Central memory CD8-positive, alpha-beta T cell (primary cell): ENCODE results near the gene ELMO1.

ENCODE experiments used
- ATAC-seq: fragments of 150-1000 bp; cut with Tn5 transposase; replicated peaks from 2 replicates; pipeline ENCODE4 v1.10.0; 2022; ENCODE audit warnings: mild to moderate bottlenecking, moderate FRiP score, moderate number of reproducible peaks; ENCODE audit not compliant: poor library complexity, severe bottlenecking; ENCODE audit errors: extremely low read depth
- DNase-seq, 2 donors: peaks; one replicate each; pipeline ENCODE4 v3.0.0; 2021; ENCODE audit warnings: low spot score in 2 of 2
- H3K27ac Mint-ChIP-seq: one replicate; pipeline ENCODE4 v1.8.0; 2022; ENCODE audit warnings: low read depth, mild to moderate bottlenecking, moderate library complexity, mixed read lengths
- H3K27me3 Mint-ChIP-seq: one replicate; pipeline ENCODE4 v1.8.0; 2022; ENCODE audit warnings: mixed read lengths
- H3K36me3 Mint-ChIP-seq: one replicate; pipeline ENCODE4 v1.8.0; 2022; ENCODE audit warnings: mild to moderate bottlenecking, moderate library complexity, mixed read lengths; ENCODE audit not compliant: insufficient read depth
- H3K4me1 Mint-ChIP-seq: one replicate; pipeline ENCODE4 v1.8.0; 2022; ENCODE audit warnings: mixed read lengths
- H3K4me3 Mint-ChIP-seq: one replicate; pipeline ENCODE4 v1.8.0; 2022; ENCODE audit warnings: mild to moderate bottlenecking, moderate library complexity, mixed read lengths
- H3K9me3 Mint-ChIP-seq: one replicate; pipeline ENCODE4 v1.8.0; 2022; ENCODE audit warnings: mixed read lengths

ELMO1 gene

GRCh38 chr7:37109843-37110242 is 338.8 kb downstream of the ELMO1 start:
- Mint-ChIP-seq H3K27me3 (no peaks in the 10 kb centered on the region), H3K36me3 (peaks cover 12% of the 10 kb centered on the region), H3K9me3 (no peaks in the 10 kb centered on the region), H3K4me3 (no peak overlapping the region), H3K27ac (no peak overlapping the region), H3K4me1 (peaks cover 38% of the 10 kb centered on the region)
- no peak for DNase-seq
- no peak for ATAC-seq

DNA sequence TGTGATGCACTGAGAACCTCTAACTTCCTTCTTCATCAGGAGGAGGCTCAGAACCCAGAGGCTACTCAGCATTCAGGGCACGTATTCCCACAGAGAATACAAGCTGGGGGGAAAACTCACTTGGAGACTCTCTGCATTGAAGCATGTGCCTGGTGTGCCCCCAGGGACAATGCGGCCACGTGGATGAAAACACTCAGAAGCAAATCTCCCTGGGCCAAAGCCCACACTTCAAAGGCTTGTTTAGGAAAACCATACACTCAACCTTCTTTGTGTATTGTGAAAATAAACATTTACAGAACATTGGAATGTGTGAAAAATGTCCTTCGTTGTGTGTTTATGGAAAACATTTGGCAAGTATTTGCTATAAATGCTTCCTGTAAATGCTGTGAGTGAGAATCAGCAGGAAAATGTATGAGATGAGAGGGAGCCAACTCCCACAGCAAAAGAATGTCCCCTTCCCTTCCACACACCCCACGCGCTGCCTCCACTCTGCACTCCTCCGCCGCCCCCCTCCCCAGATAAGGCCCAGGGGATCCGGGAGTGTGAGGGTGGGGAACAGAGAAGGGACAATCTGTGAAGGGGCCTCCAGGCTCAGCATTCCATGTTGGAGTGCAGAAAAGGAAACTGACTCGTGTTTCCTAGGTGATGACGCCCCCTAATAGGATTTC is 339.5 kb downstream of the ELMO1 start:
- Mint-ChIP-seq H3K27me3 (no peaks in the 10 kb centered on the region), H3K9me3 (no peaks in the 10 kb centered on the region), H3K4me1 (peaks cover 38% of the 10 kb centered on the region), H3K27ac (no peak overlapping the region), H3K4me3 (no peak overlapping the region), H3K36me3 (peaks cover 15% of the 10 kb centered on the region)
- no peak for DNase-seq
- ATAC-seq: no peak

DNA sequence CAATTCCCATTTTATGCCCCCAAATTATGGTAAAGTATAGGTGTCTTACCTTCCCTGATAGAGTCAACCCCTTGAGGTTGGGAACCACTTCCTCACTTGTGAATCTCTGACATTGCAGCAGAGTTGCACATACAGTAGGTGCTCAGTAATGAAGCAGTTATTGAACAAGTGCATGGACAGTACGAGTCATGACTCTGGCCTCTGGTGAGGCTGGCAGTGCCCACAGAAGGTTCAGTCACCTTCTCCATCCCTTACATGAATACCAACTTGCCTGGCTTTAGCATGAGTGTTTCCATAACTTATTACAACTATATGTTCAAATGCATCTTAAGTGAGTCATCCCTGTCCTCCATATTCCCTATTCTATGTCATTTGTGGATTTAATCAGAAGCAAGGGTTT is 340.0 kb downstream of the ELMO1 start:
- Mint-ChIP-seq H3K27me3 (no peaks in the 10 kb centered on the region), H3K36me3 (peaks cover 15% of the 10 kb centered on the region), H3K27ac (no peak overlapping the region), H3K9me3 (no peaks in the 10 kb centered on the region), H3K4me1 (peaks cover 34% of the 10 kb centered on the region), H3K4me3 (no peak overlapping the region)
- no peak for ATAC-seq
- DNase-seq: no peak

GRCh38 chr7:37107047-37107750 is 341.5 kb downstream of the ELMO1 start:
- no peak for DNase-seq
- no peaks in the 10 kb centered on the region for H3K9me3 Mint-ChIP-seq
- H3K4me1 Mint-ChIP-seq: peaks cover 36% of the 10 kb centered on the region
- no peak overlapping the region for H3K27ac Mint-ChIP-seq
- ATAC-seq: no peak
- no peaks in the 10 kb centered on the region for H3K27me3 Mint-ChIP-seq
- H3K36me3 Mint-ChIP-seq: peaks cover 14% of the 10 kb centered on the region
- H3K4me3 Mint-ChIP-seq: no peak overlapping the region

DNA sequence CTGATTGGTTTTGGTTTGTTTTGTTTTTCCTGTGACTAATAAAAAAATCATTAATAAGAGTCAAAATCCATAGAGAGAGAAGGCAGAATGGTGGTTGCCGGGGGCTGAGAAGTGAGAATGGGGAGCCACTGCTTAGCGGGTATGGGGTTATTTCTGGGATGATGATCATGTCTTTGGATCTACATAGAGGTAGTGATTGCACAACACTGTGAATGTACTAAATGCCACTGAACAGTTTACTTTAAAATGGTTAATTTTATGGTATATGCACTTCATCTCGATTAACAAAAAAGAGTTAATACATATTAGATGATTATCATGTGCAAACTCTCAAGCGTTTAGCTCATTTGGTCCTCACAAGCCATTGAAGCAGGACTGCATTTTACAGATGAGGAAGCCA is 342.9 kb downstream of the ELMO1 start:
- no peak overlapping the region for H3K4me3 Mint-ChIP-seq
- no peaks in the 10 kb centered on the region for H3K9me3 Mint-ChIP-seq
- peaks cover 45% of the 10 kb centered on the region for H3K4me1 Mint-ChIP-seq
- no peak for DNase-seq
- H3K36me3 Mint-ChIP-seq: peaks cover 10% of the 10 kb centered on the region
- no peak for ATAC-seq
- H3K27me3 Mint-ChIP-seq: no peaks in the 10 kb centered on the region
- H3K27ac Mint-ChIP-seq: no peak overlapping the region

DNA sequence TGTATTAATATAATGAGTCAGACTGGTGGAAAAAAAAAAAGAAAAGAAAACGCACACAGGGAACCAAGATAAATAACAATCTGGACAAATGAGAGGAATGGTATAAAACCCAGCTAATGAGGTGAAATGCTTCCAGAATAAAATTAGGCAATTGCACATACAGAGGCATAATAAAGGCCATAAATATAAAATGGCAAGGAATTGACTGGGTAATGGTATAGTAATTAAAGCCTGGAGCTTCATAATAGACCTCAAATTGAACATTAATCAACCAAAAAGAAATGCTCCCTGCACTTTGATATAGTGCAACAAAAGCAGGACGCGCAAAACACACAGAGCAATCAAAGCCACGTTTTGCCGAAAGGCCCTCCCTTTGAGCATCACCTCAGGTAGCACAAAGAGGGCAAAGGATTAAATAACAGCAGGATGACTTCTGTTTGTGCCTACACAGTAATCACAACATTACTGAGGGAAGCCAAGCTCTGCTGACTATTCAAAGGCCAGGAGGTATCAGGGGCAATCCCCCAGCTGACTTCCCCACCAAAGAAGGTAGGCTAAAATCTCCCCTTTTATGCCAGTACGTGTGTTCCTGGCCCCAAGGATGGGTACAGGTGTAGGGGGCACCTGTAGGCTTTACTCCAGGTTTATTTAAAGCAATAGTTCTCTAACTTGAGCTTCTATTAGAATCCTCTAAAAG is 343.7 kb downstream of the ELMO1 start:
- peaks cover 10% of the 10 kb centered on the region for H3K36me3 Mint-ChIP-seq
- ATAC-seq: no peak

GRCh38 chr7:37102518-37103137 is 346.0 kb downstream of the ELMO1 start:
- H3K27me3 Mint-ChIP-seq: no peaks in the 10 kb centered on the region
- H3K9me3 Mint-ChIP-seq: no peaks in the 10 kb centered on the region
- no peak overlapping the region for H3K4me3 Mint-ChIP-seq
- no peak overlapping the region for H3K27ac Mint-ChIP-seq
- peaks cover 9% of the 10 kb centered on the region for H3K36me3 Mint-ChIP-seq
- no peak for ATAC-seq
- H3K4me1 Mint-ChIP-seq: peaks cover 36% of the 10 kb centered on the region
- no peak for DNase-seq

More for the DNA sequence above, 343.7 kb downstream of the ELMO1 start:
- Mint-ChIP-seq H3K9me3 (no peaks in the 10 kb centered on the region), H3K27me3 (no peaks in the 10 kb centered on the region), H3K4me3 (no peak overlapping the region), H3K4me1 (peaks cover 52% of the 10 kb centered on the region), H3K27ac (no peak overlapping the region)
- no peak for DNase-seq

- Mint-ChIP-seq H3K9me3 (no peaks in the 10 kb centered on the region), H3K4me1 (peaks cover 35% of the 10 kb centered on the region), H3K27me3 (no peaks in the 10 kb centered on the region), H3K36me3 (peaks cover 16% of the 10 kb centered on the region), H3K4me3 (no peak overlapping the region), H3K27ac (peak overlapping the region; percentile 24)
- DNase-seq (no peak), ATAC-seq (peak; percentile 43)
Measured at GRCh38 chr7:37100735-37101331, 347.8 kb downstream of the ELMO1 start.

GRCh38 chr7:37098762-37099161 is 349.9 kb downstream of the ELMO1 start:
- Mint-ChIP-seq H3K4me3 (no peak overlapping the region), H3K27ac (no peak overlapping the region), H3K36me3 (peaks cover 13% of the 10 kb centered on the region), H3K9me3 (no peaks in the 10 kb centered on the region), H3K27me3 (no peaks in the 10 kb centered on the region), H3K4me1 (peaks cover 31% of the 10 kb centered on the region)
- ATAC-seq (no peak), DNase-seq (no peak)

GRCh38 chr7:37097983-37098382 is 350.7 kb downstream of the ELMO1 start:
- H3K4me1 Mint-ChIP-seq: peaks cover 31% of the 10 kb centered on the region
- no peaks in the 10 kb centered on the region for H3K27me3 Mint-ChIP-seq
- no peak overlapping the region for H3K4me3 Mint-ChIP-seq
- ATAC-seq: no peak
- H3K9me3 Mint-ChIP-seq: no peaks in the 10 kb centered on the region
- no peak overlapping the region for H3K27ac Mint-ChIP-seq
- H3K36me3 Mint-ChIP-seq: peaks cover 13% of the 10 kb centered on the region
- no peak for DNase-seq

- ATAC-seq (no peak), DNase-seq (no peak)
- H3K27me3 Mint-ChIP-seq: no peaks in the 10 kb centered on the region
- H3K27ac Mint-ChIP-seq: peak overlapping the region; percentile 39
- H3K4me1 Mint-ChIP-seq: peaks cover 30% of the 10 kb centered on the region
- H3K4me3 Mint-ChIP-seq: no peak overlapping the region
- peaks cover 12% of the 10 kb centered on the region for H3K36me3 Mint-ChIP-seq
- H3K9me3 Mint-ChIP-seq: no peaks in the 10 kb centered on the region
Measured at GRCh38 chr7:37097276-37097675, 351.4 kb downstream of the ELMO1 start.

DNA sequence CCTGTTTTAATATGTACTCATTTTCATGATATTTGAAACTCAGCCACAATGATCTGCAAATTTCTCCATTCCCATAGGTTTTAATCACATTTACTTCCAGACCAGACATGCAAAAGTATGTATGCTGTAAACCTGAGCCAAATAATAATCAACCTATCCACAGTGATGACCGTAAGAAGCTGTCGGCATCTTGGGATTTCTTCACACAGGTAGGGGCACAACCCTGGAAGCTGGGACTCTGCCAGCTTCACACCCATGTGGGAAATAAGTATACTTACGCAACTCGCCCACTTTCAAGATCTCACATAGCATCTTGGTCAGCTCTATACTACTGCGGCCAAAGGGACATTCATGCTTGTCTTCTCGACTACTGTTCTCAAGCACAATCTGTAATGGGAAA is 352.3 kb downstream of the ELMO1 start:
- DNase-seq (no peak), ATAC-seq (no peak)
- Mint-ChIP-seq H3K4me3 (no peak overlapping the region), H3K27me3 (no peaks in the 10 kb centered on the region), H3K9me3 (no peaks in the 10 kb centered on the region), H3K27ac (no peak overlapping the region), H3K36me3 (peaks cover 12% of the 10 kb centered on the region), H3K4me1 (peaks cover 20% of the 10 kb centered on the region)
